ENCODE measurements around the gene PI4KB. TPM values are rescaled to one million over a fixed set of nuclear protein-coding genes. Genes with fewer than 3 reads are reported as not detected.

Gene PI4KB
- total RNA-seq, 1 donor from 2014 or later: 52.0 TPM

DNA sequence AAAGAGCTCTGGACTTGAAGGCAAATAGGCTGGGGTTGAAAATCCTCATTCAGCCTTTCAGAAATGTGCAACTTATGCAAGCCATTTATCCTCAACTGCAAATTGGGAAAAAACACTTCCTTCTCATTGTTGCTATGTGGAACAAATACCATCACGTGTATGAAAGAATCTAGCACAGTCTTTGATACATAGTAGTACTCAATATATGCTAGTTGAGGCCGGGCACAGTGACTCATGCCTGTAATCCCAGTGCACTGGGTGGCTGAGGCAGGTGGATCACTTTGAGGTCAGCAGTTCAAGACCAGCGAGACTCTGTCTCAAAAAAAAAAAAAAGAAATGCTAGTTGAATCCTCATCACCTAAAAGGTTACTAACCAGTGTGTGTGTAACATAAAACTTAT is 8.2 kb downstream of the PI4KB start:
- H3K4me1 Mint-ChIP-seq: peaks cover 7% of the 10 kb centered on the region
- no peak overlapping the region for H3K4me3 Mint-ChIP-seq
- H3K36me3 Mint-ChIP-seq (ENCODE audit: low read depth): peaks cover 2% of the 10 kb centered on the region
- TF ChIP-seq, protein P1, sequence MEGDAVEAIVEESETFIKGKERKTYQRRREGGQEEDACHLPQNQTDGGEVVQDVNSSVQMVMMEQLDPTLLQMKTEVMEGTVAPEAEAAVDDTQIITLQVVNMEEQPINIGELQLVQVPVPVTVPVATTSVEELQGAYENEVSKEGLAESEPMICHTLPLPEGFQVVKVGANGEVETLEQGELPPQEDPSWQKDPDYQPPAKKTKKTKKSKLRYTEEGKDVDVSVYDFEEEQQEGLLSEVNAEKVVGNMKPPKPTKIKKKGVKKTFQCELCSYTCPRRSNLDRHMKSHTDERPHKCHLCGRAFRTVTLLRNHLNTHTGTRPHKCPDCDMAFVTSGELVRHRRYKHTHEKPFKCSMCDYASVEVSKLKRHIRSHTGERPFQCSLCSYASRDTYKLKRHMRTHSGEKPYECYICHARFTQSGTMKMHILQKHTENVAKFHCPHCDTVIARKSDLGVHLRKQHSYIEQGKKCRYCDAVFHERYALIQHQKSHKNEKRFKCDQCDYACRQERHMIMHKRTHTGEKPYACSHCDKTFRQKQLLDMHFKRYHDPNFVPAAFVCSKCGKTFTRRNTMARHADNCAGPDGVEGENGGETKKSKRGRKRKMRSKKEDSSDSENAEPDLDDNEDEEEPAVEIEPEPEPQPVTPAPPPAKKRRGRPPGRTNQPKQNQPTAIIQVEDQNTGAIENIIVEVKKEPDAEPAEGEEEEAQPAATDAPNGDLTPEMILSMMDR (conservative IDR thresholded peaks at IDR 0.05): no peak
- H3K9me3 Mint-ChIP-seq: no peaks in the 10 kb centered on the region
- no peak overlapping the region for H3K27ac Mint-ChIP-seq (ENCODE audit: unreplicated experiment)
- H3K27me3 Mint-ChIP-seq (ENCODE audit: low read depth): no peaks in the 10 kb centered on the region
- DNase-seq (ENCODE audit: low read depth, low spot score): no peak

DNA sequence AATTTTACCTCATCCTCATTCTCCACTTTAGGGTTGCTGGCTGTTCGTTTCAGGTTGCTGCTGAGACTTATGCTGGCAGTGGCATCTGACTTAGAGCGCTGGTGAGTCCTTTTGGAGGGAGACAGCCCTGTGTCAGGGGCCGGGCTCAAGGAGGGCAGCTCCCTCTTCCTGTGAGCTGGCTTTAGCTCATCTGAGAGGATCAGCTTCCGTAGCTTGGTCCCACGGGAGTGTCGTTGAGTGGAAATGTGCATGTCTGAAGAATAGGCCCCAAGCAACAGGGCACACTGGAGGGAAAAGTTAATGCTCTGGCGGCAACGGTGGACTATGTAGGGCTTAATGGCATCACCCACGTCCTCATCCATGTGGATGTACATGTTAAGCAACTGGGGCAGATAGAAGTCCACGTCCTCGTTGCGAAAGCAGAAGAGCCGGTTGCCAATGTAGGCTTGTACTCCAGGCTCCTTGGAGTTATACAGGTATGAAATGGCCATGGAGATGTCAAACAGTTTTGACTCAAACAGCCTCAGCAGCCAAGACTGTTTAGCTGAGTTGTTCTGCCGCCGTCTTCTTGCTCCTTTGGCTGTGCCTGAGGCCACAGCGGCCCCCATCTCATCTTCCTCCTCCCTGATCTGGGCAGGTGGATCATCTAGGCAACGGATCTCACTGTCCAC is 11.5 kb downstream of the PI4KB start:
- no peak for DNase-seq (ENCODE audit: low read depth, low spot score)
- peaks cover 7% of the 10 kb centered on the region for H3K36me3 Mint-ChIP-seq (ENCODE audit: low read depth)

DNA sequence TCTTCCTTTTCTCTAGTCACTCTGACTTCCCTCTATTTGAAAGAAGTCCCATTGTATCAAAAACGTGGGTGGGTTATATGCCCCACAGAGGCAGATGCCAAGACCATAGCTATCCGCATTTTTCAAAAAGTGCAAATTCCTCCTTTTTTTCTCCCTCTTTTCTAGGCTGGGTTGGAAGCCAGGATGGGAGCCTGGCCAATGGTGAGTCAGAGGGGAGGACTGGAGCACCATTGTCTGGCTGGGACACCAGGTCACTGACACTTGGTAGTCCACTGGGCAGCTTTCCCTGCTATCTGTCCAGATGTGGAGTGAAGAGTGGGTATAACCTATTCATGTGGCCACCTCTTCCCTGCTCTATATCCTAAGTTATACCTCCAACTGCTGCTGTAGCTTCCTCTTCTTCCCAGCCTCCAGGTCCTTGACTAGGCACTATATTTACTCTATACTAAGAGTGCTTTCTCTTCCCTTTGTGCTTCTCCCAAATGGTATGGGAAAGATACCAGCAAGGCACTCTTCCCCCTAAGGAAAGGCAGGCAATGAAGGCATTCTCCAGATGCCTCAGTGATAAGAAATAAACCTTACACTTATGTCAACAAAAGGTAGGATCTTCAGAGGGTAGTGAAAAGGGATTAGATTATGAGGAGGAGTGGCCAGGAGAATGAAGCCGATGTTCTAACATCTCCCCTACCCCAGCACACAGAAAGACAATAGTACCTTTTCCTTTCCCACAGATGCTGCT is 12.9 kb downstream of the PI4KB start:
- Mint-ChIP-seq H3K9me3 (no peaks in the 10 kb centered on the region), H3K36me3 (ENCODE audit: low read depth) (peaks cover 7% of the 10 kb centered on the region), H3K27ac (ENCODE audit: unreplicated experiment) (peak overlapping the region; percentile 53), H3K4me3 (no peak overlapping the region), H3K27me3 (ENCODE audit: low read depth) (no peaks in the 10 kb centered on the region), H3K4me1 (peaks cover 27% of the 10 kb centered on the region)
- no peak for DNase-seq (ENCODE audit: low read depth, low spot score)
- TF ChIP-seq, protein P1 (conservative IDR thresholded peaks at IDR 0.05): no peak

More for the DNA sequence above, 11.5 kb downstream of the PI4KB start:
- H3K27me3 Mint-ChIP-seq (ENCODE audit: low read depth): no peaks in the 10 kb centered on the region
- peaks cover 13% of the 10 kb centered on the region for H3K4me1 Mint-ChIP-seq
- no peaks in the 10 kb centered on the region for H3K9me3 Mint-ChIP-seq
- no peak overlapping the region for H3K4me3 Mint-ChIP-seq
- TF ChIP-seq, protein P1 (conservative IDR thresholded peaks at IDR 0.05): no peak
- H3K27ac Mint-ChIP-seq (ENCODE audit: unreplicated experiment): no peak overlapping the region

DNA sequence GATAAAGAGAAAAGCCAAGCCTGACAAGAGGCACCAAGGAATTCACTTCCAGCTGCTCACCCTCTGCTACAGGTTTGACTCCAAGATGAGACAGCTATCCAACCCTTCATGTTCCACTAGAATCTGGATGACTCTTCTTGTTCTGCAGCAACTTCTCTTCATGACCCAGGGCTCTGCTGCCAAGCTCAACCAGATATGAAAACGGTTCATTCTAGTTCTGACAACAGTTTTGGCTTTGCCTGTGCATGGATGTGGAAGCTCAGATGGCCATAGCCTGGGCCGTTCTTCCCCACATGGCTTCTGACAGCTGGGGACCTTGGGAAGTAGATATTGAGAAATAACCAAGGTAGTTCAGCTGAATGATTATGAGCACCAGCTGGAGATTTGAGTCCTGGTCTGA is 13.7 kb downstream of the PI4KB start:
- H3K27me3 Mint-ChIP-seq (ENCODE audit: low read depth): no peaks in the 10 kb centered on the region
- H3K4me1 Mint-ChIP-seq: peaks cover 34% of the 10 kb centered on the region
- H3K4me3 Mint-ChIP-seq: no peak overlapping the region
- H3K36me3 Mint-ChIP-seq (ENCODE audit: low read depth): peaks cover 7% of the 10 kb centered on the region
- TF ChIP-seq, protein P1 (conservative IDR thresholded peaks at IDR 0.05): no peak
- no peak for DNase-seq (ENCODE audit: low read depth, low spot score)
- H3K27ac Mint-ChIP-seq (ENCODE audit: unreplicated experiment): no peak overlapping the region
- H3K9me3 Mint-ChIP-seq: no peaks in the 10 kb centered on the region

DNA sequence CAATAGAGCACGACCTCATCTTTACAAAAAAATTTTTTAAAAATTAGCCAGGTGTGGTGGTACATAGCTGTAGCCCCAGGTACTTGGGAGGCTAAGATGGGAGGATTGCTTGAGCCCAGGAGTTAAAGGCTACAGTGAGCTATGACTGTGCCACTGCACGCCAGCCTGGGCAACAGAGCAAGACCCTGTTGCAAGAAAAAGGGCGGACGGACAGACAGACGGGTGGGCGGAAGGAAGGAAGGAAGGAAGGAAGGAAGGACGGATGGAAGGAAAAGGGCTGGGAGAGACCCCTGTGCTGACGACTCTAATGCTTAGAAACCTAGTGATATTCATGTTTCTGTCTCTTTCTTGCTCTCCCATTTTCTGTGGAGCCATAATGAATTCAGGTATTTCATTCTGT is 14.4 kb downstream of the PI4KB start:
- no peak overlapping the region for H3K27ac Mint-ChIP-seq (ENCODE audit: unreplicated experiment)
- no peak for DNase-seq (ENCODE audit: low read depth, low spot score)
- H3K4me1 Mint-ChIP-seq: peaks cover 34% of the 10 kb centered on the region
- H3K36me3 Mint-ChIP-seq (ENCODE audit: low read depth): peaks cover 7% of the 10 kb centered on the region
- H3K4me3 Mint-ChIP-seq: no peak overlapping the region
- no peaks in the 10 kb centered on the region for H3K9me3 Mint-ChIP-seq
- TF ChIP-seq, protein P1 (conservative IDR thresholded peaks at IDR 0.05): no peak
- H3K27me3 Mint-ChIP-seq (ENCODE audit: low read depth): no peaks in the 10 kb centered on the region

Measured in neural crest cell (in vitro differentiated cells).